ENCODE data around the gene ZDHHC11B.
"Not testable (repeated sequence)": the region's sequence is repeated elsewhere in the genome, so short reads cannot be mapped to it uniquely, and the experiment has no call there.

The ZDHHC11B gene

DNA sequence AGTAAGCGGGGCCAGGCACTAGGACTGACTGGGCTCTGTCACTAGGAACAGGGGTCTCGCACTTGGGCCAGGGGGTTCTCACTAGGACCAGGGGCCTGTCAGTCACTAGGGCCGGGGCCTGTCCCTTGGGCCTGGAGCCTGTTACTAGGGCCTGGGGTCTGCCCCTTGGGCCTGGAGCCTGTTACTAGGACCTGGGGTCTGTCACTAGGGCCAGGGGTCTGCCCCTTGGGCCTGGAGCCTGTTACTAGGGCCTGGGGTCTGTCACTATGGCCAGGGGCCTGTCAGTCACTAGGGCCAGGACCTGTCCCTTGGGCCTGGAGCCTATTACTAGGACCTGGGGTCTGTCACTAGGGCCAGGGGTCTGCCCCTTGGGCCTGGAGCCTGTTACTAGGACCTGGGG lies 102.3 kb downstream of the ZDHHC11B start:
- DNase-seq = peak; percentile 37

DNA sequence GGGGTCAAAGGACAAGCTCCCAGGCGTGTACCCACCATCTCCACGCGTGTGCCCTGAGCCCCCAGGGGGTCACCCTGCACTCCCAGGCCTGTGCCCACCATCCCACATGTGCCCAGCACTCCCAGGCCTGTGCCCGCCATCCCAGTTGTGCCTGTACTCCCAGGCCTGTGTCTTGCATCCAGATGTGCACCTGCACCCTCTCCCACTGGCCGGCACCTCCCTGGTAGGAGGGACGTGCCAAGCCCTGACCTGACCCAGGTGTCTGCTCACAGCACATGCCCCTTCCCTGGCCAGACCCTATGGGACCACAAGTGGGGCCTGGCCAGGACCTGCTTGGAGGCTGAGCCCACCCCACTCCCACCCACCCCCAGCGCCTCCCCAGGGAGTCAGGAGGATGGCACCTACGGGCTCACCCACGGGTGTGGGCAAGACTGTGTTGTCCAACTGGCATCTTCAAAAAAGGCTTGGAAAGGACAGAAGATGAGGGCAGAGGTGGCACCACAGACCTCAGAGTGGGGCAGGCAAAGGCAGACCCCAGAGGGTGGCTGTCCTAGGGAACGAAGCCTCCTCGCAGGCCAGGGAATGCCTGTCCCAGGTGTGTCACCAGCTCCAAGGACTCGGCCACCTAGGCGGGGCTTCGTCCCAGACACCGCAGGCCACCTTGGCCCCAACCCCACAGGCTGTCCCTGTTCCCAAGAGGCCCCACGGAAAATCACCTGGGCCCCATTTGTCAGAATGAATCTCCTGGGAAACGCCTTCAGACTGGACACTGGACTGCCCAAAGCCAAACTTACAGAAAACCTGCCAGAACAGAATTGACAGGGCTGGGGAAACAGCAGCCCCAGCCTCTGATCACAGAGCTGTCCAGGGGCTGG lies 103.0 kb downstream of the ZDHHC11B start:
- DNase-seq = peak; percentile 43

DNA sequence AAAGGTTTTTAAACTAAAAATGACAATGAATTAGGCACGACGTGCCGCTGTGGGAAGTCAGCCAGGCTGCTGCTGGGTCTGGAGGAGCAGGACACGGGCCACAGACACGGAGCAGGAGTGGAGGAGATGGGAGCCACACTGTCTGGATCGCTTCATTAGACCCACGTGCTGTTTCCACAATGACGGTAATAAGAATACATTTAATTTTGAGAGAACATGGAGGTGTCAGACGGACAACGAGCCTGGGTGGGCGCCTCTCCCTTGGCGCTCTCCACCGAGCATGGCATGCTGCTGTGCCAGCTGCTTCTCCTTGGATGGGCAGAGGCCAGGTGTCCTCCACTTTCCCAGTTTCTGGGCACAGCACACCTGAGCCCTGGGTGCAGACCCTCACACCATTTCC lies 103.7 kb downstream of the ZDHHC11B start:
- peak; percentile 35 for DNase-seq

DNA sequence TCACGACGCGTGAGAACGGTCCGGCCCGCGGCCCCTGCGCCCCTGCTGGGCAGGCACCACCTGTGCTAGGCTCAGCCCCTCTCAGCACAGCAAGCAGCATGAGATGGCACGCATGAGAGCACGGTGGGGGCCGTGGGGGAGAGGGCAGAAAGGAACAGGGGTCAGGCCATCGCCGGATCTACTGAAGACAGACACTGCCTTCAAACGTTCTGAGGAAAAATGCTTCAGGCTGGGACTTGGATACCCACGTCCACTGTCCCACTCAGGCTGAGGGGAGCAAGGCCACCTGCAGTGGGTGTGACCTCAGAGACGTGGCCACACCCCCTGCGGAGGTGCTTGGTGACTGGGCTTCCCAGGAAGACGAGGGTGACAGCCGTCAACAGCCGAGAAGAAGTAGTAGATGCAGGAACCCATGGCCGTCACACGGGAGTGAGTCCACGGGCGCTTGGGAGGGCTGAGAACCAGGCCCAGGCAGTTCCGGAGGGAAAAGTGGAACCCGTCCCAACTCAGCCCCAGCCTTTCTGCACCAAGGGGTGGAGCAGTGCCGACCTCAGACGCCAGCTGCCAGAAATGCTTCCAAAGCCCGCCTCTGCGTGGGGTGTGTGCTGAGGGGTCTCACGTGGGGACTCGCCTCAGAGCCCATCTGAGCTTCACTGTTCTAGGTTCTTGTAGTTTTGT lies 104.3 kb downstream of the ZDHHC11B start:
- not testable (repeated sequence) for DNase-seq

DNA sequence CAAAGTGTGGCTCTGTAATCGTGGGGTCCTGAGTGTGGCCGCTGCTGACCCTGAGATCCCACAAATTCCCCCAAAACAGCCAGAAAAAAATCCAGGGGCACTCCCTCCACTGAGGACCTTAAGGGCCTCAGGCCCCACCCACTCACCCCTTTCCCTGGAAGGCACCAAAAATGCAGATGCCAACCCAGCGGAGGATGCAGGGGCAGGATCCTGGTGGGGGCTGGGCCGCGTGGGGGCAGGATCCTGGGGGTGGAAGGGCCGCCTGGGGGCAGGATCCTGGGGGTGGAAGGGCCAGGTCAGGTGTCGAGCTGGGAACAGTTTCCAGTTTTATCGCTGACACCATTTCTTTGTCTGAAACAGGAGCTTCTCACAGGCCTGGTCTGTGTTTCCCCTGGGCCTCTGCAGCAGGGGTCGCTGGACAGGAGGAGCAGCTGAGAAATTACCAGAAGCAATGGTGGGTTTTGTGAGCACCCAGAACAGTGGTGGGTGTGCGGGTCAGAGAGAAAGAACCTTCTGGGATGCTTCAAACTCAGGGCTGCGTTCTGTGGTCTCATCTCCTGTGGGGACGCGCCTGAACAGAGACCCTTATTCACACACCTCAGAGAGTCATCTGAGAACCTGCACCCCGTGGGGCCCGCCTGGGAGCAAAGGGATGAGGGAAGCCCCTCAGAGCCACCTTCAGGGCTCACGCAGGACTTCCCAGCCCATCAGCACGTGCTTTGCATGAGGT lies 105.2 kb downstream of the ZDHHC11B start:
- peak; percentile 36 for DNase-seq

DNA sequence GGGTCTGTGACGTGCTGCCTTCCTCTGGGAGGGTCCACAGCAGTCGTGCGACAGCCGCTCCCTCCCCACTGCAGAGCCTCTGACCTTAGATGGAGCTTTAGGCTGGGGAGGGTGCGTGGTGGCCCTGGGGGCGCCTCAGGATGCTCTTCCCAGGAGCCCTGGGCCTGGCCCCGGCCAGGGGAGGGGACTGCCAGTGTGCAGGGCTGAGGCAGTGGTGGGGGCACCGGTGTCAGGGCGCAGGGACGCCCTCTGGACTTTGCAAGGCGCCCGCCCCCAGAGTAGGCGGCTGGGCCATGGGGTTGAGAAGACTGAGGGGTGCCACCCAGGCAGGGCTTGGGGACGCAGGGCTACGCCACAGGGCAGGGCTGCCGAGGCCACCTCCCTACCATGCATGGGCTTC lies 106.0 kb downstream of the ZDHHC11B start:
- peak; percentile 38 for DNase-seq

DNA sequence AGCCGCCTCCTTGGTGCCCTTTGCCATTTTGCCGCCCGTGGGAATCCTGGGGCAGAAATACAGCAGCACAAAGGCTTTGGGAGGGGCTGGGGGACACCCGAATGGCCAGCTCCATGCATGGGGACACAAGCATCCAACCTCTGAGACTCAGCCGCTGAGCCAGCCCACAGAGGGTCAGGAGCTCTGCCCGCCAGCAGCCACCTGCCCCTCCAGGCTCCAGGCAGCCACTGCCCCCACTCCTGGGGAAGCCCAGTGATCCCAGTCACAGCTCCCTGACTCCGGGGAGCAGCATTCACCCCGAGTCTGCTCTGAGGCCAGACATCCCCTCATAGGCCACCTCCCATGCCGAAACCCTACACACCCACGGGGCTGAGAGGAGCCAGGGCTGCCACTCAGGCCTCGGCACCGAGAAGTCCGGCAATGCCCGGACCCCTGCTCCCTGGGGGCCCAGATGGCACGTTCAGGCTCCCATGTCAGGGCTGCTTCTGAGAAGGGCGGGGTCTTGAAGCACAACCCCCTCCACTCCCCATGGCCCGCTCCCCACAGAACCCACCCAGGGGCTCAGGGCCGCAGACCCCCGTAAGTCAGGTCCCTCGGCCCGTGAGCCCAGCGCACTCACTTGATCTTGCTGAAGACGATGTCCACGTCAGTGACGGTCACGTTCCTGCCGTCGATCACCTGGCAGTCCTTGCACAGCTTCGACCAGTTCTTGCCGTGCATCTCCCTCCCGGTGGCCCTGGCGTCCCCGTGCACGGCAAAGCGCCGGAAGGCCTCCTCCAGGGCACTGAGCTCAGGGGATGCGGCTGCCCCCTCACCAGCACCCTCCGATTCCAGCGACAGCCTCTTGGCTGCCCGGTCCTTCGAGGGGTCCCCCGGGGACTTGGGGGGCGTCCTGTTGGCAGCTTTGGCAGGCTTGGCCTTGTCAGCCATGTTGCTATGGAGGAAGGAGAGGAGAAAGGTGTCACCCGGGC lies 107.1 kb downstream of the ZDHHC11B start:
- peak; percentile 46 for DNase-seq

DNA sequence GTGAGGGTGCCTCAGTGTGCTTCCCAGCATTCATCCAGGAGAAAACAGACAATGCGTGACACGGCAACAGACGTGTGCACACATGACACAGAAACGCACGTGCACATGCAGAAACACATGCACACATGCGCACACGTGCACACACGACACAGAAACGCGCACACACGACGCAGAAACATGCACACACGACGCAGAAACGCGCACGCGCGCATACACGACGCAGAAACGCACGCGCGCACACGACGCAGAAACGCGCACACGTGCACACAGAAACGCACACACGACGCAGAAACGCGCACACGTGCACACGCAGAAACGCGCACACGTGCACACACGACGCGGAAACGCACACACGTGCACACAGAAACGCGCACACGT lies 107.8 kb downstream of the ZDHHC11B start:
- DNase-seq = no peak

DNA sequence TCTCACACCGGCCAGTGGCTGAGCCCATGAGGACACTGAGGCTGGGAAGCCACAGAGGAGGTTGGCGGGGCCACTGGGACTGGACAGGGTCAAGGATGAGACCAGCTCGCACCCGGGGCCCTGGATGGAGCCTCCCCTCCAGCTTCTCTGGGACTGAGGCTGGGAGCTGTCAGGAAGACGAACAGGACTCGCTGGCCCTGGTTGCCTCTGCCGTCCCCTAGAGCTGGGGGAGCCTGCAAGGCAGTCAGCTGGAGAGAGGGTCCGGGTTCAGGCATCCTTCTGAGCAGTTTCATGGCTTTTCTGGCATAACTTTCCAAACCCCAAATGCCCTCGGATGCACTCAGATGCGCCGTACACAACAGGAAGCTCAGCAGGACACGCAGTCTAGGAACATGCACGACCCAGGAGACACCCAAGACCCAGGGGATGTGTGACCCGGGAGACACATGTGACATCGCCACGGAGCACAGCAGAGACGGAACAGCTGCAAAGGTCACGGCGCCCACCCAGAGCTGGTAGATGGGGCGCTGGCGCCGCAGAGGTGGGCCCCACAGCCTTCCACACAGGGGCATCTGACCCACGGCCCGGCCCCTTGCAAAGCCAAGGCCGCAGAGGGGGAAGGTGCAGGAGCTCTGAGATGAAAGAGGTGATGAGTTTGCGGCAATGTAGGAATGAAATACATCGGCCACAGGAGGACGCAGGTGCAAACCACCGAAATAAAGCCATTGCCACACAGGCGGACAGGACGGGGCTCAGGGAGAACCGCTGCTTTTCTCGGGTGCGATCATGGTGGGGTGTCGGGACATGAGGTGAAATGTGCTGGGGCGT lies 108.4 kb downstream of the ZDHHC11B start:
- DNase-seq = peak; percentile 41

DNA sequence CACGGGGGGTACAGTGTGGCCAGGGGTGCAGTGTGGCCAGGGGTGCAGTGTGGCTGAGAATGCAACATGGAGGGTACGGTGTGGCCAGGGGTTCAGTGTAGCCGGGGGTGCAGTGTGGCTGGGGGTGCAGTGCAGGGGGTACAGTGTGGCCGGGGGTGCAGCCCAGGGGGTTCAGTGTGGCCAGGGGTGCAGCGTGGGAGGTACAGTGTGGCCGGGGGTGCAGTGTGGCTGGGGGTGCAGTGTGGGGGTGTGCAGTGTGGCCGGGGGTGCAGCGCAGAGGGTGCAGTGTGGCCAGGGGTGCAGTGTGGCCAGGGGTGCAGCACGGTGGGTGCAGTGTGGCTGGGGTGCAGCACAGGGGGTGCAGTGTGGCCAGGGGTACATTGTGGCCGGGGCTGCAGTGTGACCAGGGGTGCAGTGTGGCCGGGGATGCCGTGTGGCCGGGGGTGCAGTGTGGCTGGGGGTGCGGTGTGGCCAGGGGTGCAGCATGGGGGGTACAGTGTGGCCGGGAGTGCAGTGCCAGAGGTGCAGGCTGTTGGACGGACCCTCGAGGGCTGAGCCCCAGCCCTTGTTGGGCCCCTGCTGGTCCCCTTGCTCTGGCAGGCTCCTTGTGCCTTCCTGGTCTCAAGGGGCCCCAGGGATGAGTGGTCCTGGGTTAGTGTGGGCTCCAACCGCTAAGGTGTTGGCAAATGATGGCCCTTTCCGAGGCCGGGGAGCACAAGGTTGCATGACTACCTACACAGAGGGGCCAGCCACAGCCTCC lies 109.2 kb downstream of the ZDHHC11B start:
- DNase-seq = no peak

DNA sequence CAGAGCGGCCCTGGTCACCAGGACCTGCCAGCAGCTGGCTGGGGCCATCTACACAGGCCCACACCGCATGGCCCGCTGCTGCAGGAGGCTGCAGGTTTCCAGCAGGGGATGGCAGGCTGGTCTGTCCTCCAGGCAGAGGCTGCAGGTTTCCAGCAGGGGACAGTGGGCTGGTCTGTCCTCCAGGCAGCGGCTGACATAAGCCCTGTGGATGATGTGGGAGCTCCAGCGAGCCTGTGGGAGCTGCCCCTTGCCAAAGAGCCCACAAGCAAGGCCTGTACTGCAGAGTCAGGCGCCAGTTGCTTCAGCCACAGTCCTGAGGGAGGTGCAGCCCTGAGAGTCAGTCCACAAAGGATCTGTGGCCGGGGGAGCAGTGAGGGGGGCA lies 109.9 kb downstream of the ZDHHC11B start:
- DNase-seq = no peak

DNA sequence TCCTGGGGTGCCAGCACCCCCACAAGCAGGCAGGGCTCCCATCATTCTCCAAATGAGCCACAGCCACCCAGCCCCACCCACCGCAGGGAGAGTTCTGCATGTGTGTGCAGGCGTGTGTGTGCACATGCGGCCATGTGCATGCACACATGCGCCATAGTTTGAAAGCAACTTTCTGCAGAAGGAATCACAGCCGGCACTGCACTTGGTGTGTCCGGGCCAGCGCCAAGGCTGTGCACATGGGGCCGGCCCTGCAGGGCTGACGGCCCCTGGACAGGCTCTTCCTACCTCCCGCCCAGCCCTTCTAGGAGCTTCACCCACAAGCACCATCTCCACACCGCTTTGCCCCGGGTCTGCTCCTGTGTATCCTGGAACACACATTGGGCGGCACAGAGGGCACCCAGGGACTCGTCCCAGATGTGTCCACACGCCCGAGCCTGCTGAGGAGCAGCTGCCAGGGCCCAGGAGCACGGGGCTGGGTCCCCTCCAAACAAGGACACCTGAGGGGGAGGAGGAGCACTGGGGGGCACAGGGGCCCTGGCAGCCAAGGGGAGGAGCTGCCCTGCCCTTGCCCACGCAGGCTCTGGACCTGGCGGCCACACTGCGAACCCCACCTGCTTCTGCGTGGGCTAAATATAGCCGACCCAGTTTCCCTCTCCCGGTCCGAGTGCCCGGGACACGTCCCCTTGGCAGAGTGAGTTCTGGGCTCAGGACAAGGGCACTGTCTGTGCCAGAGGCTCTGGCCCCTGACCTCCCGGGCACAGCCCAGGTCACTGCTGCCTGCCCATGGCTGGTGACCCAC lies 110.5 kb downstream of the ZDHHC11B start:
- no peak for DNase-seq

DNA sequence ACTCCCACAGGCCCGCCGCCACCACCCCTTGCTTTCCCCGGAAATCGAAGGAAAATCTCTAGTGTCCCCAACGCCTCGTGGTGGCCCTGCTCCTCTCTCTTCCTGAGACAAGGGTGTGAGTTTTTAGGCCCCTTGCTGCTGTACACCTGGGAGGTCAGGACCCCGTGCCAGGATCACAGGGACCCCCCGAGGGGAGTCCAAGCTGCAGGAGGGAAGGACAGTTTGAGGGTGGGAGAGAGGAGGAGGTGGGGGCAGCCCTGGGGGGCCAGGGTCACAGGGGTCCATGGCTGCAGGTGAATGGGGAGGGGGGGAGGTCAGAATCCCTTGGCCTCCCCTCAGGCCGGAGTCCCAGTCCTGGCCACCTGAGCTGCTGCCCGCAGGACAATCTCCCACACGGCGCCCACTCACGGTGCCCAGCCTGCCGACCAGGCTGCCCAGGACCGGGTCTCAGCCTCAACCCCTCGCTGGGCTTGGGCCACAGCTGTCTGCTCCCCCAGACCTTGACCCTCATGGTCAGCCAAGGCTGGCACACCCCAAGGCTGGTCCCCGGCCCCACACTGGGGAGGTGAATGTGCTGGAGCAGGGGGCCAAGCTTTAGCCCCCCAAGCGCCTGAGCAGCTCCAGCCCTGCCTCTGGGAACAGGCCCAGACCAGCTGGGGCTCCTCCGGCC lies 111.2 kb downstream of the ZDHHC11B start:
- no peak for DNase-seq

DNA sequence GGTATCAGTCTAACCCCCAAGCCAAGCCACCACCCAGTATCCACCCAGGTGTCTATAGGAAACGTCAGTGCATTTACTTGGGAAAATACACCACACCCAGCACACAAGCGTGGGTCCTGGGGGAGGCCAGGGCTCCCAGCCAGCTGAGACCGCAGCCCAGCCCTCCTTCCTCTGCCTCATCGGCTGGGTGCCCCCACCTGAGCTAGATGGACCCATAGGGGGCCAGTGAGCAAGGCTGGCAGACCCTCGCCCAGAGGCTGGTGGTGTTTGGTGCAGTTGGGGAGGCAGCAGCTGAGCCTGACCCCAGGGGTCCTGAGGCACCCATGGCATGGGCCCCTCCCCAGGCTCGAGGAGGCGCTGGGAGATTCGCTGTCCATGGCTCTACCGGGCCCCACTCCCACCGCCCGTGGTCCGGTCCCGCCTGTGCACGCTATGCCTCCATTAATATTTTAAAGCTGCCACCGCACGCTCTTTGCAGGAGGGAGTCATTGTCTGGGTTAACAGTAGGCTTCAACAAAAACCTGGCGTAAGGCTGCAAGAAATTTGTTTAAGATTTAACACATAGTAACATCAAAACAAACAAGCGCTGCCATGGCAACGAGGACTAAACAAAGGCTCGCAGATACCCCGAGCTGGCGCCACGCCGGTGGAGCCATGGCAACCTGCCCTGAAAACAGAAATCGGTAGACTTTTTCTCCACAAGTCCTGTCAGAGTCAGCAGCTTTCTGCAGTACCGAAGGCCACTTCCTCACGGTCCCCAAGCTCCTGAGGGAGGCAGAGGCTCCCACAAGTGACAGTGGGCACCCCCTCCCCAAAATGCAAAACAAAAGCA lies 112.0 kb downstream of the ZDHHC11B start:
- peak; percentile 73 for DNase-seq

DNA sequence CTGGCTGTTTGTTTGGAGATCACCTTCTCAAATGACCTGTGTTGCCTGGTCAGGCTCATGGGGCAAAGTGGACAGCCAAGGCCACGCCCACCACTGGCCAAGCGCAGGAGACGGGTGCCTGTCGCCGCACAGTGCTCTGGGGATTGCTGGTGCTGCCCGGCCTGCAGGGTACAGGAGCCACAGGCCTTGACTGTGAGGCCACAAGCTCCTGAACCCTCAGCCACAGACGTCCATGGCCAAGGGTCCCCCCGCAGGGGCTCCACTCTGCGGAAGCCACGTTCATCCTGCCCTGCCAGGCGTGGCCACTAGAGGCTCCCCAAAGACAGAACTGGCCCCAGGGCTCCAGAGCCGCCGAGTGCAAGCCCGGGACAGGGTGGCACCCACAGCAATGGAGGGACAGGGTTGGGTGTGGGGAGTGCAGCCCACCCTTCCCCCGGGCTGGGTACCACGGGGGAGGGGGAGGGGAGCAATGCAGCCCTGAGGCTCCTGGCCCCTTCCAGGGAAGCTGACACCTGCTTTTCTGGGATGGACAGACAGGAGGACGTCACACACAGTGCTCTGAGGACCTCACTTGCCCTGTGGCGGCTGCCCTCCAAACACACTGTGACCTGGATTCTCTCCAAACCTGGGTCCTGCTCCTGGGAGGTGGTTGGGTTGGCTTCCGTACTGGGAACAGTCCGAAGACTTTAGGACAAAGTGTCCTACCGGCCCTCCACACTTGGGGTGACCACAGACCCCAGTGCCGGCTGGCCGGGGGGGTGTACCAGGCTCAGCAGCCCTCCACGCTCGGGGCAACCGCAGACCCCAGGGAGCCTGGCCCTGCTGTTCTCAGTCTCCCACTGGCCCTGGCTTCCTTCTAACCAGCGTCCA lies 112.8 kb downstream of the ZDHHC11B start:
- peak; percentile 83 for DNase-seq

DNA sequence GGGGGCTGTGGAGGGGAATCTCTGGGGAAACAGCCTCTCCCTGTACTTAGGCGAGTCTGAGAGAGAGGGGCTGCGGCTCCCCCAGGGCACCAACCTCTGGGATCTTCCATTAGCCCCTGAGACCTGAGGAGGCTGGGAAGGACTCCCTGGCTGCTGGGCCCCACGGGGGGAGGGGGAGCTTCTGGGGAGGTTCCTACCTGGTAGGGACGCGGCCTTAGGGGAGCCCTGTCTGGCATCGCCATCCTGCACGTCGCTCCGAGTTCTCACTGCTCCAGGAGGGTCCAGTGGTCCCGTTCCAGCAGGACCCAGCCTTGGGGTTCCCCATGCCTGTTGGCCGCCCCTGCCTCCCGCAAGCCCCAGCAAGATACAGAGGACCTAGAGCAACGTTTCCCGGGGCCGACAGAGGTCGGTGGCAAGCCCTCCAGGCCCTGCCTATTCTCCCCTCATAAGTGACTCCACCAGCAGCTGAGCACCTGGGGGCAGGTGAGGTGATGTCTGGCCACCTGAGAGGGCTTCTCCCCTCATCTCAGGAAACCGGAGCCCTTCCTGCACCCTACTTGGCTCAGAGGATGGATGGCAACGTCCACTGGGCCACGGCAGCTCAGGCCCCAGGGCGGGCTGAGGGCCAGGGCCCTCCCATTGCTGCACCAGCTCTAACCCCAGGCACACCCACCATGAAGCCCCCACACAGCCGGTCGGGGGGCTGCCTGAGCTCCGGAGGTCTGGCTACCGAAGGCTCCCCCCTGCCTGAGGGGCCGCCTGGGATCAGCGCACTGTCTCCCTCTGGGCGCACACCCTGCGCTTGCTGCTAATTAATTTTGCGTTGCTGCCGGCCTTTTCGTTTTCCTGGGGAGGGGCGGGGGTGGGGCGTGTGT lies 113.9 kb downstream of the ZDHHC11B start:
- DNase-seq = no peak
